Measurements from ENCODE around the gene NDUFB10.

DNA sequence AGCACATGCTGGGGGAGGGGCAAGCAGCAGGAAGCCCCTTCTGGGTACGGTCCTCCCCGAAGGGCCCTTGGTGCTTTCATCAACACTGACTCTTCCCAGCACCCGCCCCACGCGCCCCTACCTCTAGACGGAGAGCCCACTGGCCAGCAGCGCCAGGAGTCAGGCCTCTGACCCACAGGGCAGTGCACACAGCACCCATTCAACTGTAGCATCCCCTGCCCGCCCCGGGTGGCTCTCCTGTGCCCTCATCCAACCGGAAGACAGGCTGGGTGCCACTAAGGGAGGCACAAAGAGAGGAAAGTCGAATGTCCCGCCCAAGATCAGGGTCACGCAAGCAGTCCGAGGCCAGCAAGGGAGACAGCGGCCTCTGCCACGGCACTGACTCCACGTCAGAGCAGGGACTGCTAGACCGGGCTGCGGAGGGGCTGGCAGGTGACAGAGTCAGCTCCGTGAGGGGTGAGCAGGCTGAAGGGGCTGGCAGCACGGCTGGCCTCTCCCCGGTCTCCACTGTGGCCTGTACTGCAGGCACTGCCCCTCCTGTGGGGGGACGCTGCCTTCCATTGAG lies 26.2 kb upstream of the NDUFB10 start:
- TF ChIP-seq GATA3 (IDR thresholded peaks at IDR 0.05; ENCODE audit: low read depth, low read length) (no peak), GATA2 (IDR thresholded peaks at IDR 0.05; ENCODE audit: low read depth, low read length) (no peak)
